K562 (cell line): ENCODE results near the gene DISC1. TPM values are rescaled to one million over a fixed set of nuclear protein-coding genes. Genes with fewer than 3 reads are reported as not detected.
"Not testable (repeated sequence)": the region's sequence is repeated elsewhere in the genome, so short reads cannot be mapped to it uniquely, and the experiment has no call there.

Experiments
- ATAC-seq: fragments of 200-7000 bp; cut with Tn5 transposase; 3 replicates; pipeline ENCODE4 v1.9.1; 2020; ENCODE audit warnings: moderate library complexity
- BruUV-seq: library from RNA; stranded (reverse); fragments of 400-500 nt; replicated peaks from 2 replicates; lab custom pipeline; 2021; lab: Mats Ljungman, UMichigan
- CTCF ChIA-PET: fragments of 300-600 bp; formaldehyde crosslinking; extraction: SDS; loops from one replicate; lab custom pipeline; 2021; ENCODE audit warnings: low intra/inter-chr PET ratio; lab: Yijun Ruan, JAX
- POLR2A ChIA-PET: fragments of 300-600, 350-650 bp; sonication (Branson Sonifier 250); formaldehyde crosslinking; extraction: SDS; loops from one replicate; lab custom pipeline; 2021; ENCODE audit warnings: antibody characterized with exemption, inconsistent platforms; lab: Yijun Ruan, JAX
- DNase-seq, 4 experiments: peaks; one replicate each; pipeline versions ENCODE4 v3.0.0 to v3.0.0-alpha.2; 2011 to 2018; ENCODE audit warnings: low spot score in 3 of 4, mixed read lengths in 3 of 4; ENCODE audit errors: extremely low read depth in 1 of 4
- FAIRE-seq: peaks from 2 replicates; lab custom pipeline; 2011; peaks lifted over from hg19 to GRCh38; lab: Jason Lieb, UNC
- H2AFZ ChIP-seq: 2 replicates; pipeline ENCODE4 v1.6.0; 2011; ENCODE audit warnings: low read depth, low read length, control low read depth, inconsistent platforms
- H3K27ac ChIP-seq: fragments of 200-600 bp; 3 replicates; pipeline ENCODE4 v1.8.0; 2011; ENCODE audit warnings: low read depth, mild to moderate bottlenecking, control low read depth, inconsistent platforms, low read length, moderate library complexity, mixed read lengths; ENCODE audit errors: extremely low read depth
- H3K27me3 ChIP-seq, 2 experiments: fragments of 300-600 bp in 1 of 2; 2 replicates in 1 of 2; 3 replicates in 1 of 2; pipeline versions ENCODE4 v1.6.0 to v1.8.0; 2011; ENCODE audit warnings: inconsistent platforms in 2 of 2, low read length in 2 of 2, mild to moderate bottlenecking in 1 of 2, mixed read lengths in 1 of 2, moderate library complexity in 1 of 2; ENCODE audit not compliant: control insufficient read depth in 2 of 2, insufficient read depth in 2 of 2
- H3K36me3 ChIP-seq: fragments of 300-600 bp; 3 replicates; pipeline ENCODE4 v1.8.0; 2011; ENCODE audit warnings: mild to moderate bottlenecking, low read length, inconsistent platforms; ENCODE audit not compliant: control insufficient read depth, insufficient read depth
- H3K4me1 ChIP-seq, 2 experiments: fragments of 200-600 bp in 1 of 2; replicated peaks in 1 of 2; 2 replicates in 1 of 2; 3 replicates in 1 of 2; pipeline versions ENCODE4 v1.5.1 to v1.8.0; 2011; ENCODE audit warnings: inconsistent platforms in 2 of 2, low read length in 2 of 2, mild to moderate bottlenecking in 1 of 2, mixed read lengths in 1 of 2, moderate library complexity in 1 of 2; ENCODE audit not compliant: control insufficient read depth in 2 of 2, insufficient read depth in 2 of 2
- H3K4me2 ChIP-seq: 2 replicates; pipeline ENCODE4 v1.6.1; 2011; ENCODE audit warnings: low read length, control low read depth, inconsistent platforms, mixed read lengths; ENCODE audit not compliant: insufficient read depth
- H3K4me3 ChIP-seq: fragments of 200-600 bp; sonication (generic), shearing (Covaris generic); 2 replicates; pipeline ENCODE4 v1.5.1; 2016; ENCODE audit warnings: control low read depth, inconsistent platforms
- H3K79me2 ChIP-seq: fragments of 200-600 bp; 3 replicates; pipeline ENCODE4 v1.8.0; 2011; ENCODE audit warnings: low read length, inconsistent platforms; ENCODE audit not compliant: control insufficient read depth, insufficient read depth
- H3K9ac ChIP-seq, 2 experiments: 2 replicates each; pipeline versions ENCODE4 v1.6.0 to v1.6.1; 2011; ENCODE audit warnings: low read depth in 2 of 2, low read length in 2 of 2, control low read depth in 1 of 2, inconsistent platforms in 1 of 2, mild to moderate bottlenecking in 1 of 2, mixed read lengths in 1 of 2; ENCODE audit not compliant: insufficient read depth in 1 of 2
- H3K9me1 ChIP-seq: one replicate; pipeline ENCODE4 v1.6.0; 2011; ENCODE audit warnings: inconsistent platforms, mild to moderate bottlenecking, low read length, moderate library complexity; ENCODE audit not compliant: control insufficient read depth, insufficient read depth
- H3K9me3 ChIP-seq: replicated peaks from 2 replicates; pipeline ENCODE4 v1.5.1; 2011; ENCODE audit warnings: low read depth, low read length, inconsistent platforms; ENCODE audit not compliant: control insufficient read depth, insufficient read depth
- H4K20me1 ChIP-seq: replicated peaks from 2 replicates; pipeline ENCODE4 v1.6.1; 2011; ENCODE audit warnings: low read length, inconsistent platforms, mixed read lengths; ENCODE audit not compliant: control insufficient read depth, insufficient read depth
- ERF ChIP-seq: fragments of 450-650 bp; formaldehyde crosslinking; IDR thresholded peaks from 2 replicates; pipeline ENCODE4 v1.4.0; 2020; ENCODE audit warnings: mild to moderate bottlenecking, mixed read lengths
- LCOR ChIP-seq: sonication (generic); formaldehyde crosslinking; IDR thresholded peaks from 2 replicates; pipeline ENCODE4 v1.8.0; 2022; ENCODE audit warnings: mild to moderate bottlenecking, missing genetic modification reagents
- RBM39 ChIP-seq: fragments of 200-400 bp; formaldehyde crosslinking; optimal IDR thresholded peaks from 2 replicates; pipeline ENCODE3; 2018; ENCODE audit warnings: low read depth, low read length
- ZNF146 ChIP-seq: IDR thresholded peaks from one replicate; pipeline ENCODE4 v1.6.1; 2018; ENCODE audit warnings: missing compliant biosample characterization; ENCODE audit not compliant: unreplicated experiment
- WGBS: fragments of 100-300 bp; shearing (Covaris generic); methylation state at CpG from one replicate; pipeline ENCODE4 v1.1.6; 2016; ENCODE audit warnings: low coverage, mixed read lengths; ENCODE audit not compliant: insufficient coverage; ENCODE audit errors: missing lambda C conversion rate; 5-methylcytosine and 5-hydroxymethylcytosine counted together
- in situ Hi-C: fragments of 300-500 bp; cut with MboI; formaldehyde crosslinking; loops from 4 replicates; pipeline ENCODE4 v1.15.0; 2018; ENCODE audit warnings: inconsistent platforms, mixed read lengths
- intact Hi-C: fragments of 100-400 bp; cut with micrococcal nuclease; formaldehyde crosslinking; loops from 2 replicates; pipeline ENCODE4 v1.14.2; 2022
- polyA plus RNA-seq, 8 experiments: library from polyadenylated mRNA; depleted of rRNA in 4 of 8; stranded (reverse) in 5 of 8; unstranded in 3 of 8; fragments of >200 nt; fragmentation: Nextera tagmentation in 2 of 8; fragmentation: Illumina TruSeq in 1 of 8; extraction: Ambion mirVana in 2 of 8; extraction: Trizol in 1 of 8; gene quantifications; 2 replicates each; pipeline versions ENCODE4 v1.2.1 to v1.2.3, GENCODE V29; 2011 to 2014; ENCODE audit warnings: inconsistent platforms in 1 of 8, missing spikeins in 1 of 8
- total RNA-seq, 7 experiments: library from RNA; depleted of rRNA in 6 of 7; stranded (reverse); fragments of >200 nt in 6 of 7; fragmentation: Illumina TruSeq in 2 of 7; extraction: Trizol in 2 of 7; gene quantifications; 2 replicates each; pipeline versions ENCODE4 v1.2.1 to v1.2.3, GENCODE V29; 2011 to 2021; ENCODE audit warnings: low replicate concordance in 1 of 7

DISC1 gene
- total and polyA plus RNA-seq, 9 of the 15 experiments (the other 6 are each of a cell fraction or from before 2014, with no cell fraction given) = 0.01 to 0.11 (median 0.08) TPM; not detected in 1

- WGBS = 5% methylated on average over 4 of the region's 4 CpGs
Measured at GRCh38 chr1:231625042-231625441, 1.5 kb upstream of the DISC1 start.

GRCh38 chr1:231625975-231626534 lies 535 bp upstream of the DISC1 start:
- DNase-seq (no peak), ATAC-seq (no peak; the same call in 2 of the 3 replicates), FAIRE-seq (no peak)
- 4% methylated on average over 6 of the region's 7 CpGs for WGBS
- no peak overlapping the region for H3K9ac ChIP-seq
- H3K9me3 ChIP-seq = no peaks in the 10 kb centered on the region
- H2AFZ ChIP-seq = no peak overlapping the region
- in situ Hi-C loops (no loop called here), intact Hi-C loops (no loop called here)
- H3K9me1 ChIP-seq = no peaks in the 10 kb centered on the region
- H3K36me3 ChIP-seq = no peaks in the 10 kb centered on the region
- ChIA-PET POLR2A (interaction anchor here (0.6 to 1.5 kb wide), 2 partner anchors 9 to 307 kb away, joined by 3 to 4 read pairs; no protein-coding TSS in a partner anchor), CTCF (no interaction called here)
- peaks cover 0 to 11% of the 10 kb centered on the region in 2 experiments; a peak in 3 of 5 replicates for H3K4me1 ChIP-seq
- TF ChIP-seq ERF (no peak), RBM39 (no peak), LCOR (CRISPR knock-in tag) (0 out of 2 replicates have a peak, but pooled peaks have one; percentile 41)
- H3K27ac ChIP-seq = no peak overlapping the region
- peak overlapping the region; percentile 30; the same call in 1 of the 2 replicates for H3K4me3 ChIP-seq
- no peaks in the 10 kb centered on the region for H4K20me1 ChIP-seq
- no peak overlapping the region; the same call in 1 of the 2 replicates for H3K4me2 ChIP-seq
- no TSS peak for BruUV-seq
- peaks cover 21 to 39% of the 10 kb centered on the region in 2 experiments for H3K27me3 ChIP-seq
- no peaks in the 10 kb centered on the region for H3K79me2 ChIP-seq

More at GRCh38 chr1:231625042-231625441, 1.5 kb upstream of the DISC1 start:
- peak; percentile 54 for TF ChIP-seq ZNF146 (CRISPR knock-in tag)
- H3K9ac ChIP-seq, DNase-seq, in situ Hi-C loops, H3K79me2 ChIP-seq, H3K36me3 ChIP-seq, H3K9me1 ChIP-seq, H3K4me3 ChIP-seq, intact Hi-C loops, H2AFZ ChIP-seq, BruUV-seq, H3K4me2 ChIP-seq, H4K20me1 ChIP-seq, CTCF ChIA-PET, ATAC-seq, FAIRE-seq, H3K27ac ChIP-seq, H3K9me3 ChIP-seq: not testable (repeated sequence)
- Histone ChIP-seq H3K27me3 (peaks cover 13 to 40% of the 10 kb centered on the region in 2 experiments), H3K4me1 (peaks cover 0 to 11% of the 10 kb centered on the region in 2 experiments; a peak in 3 of 5 replicates)
- POLR2A ChIA-PET = interaction anchor here (1.5 kb wide), 1 partner anchor 8 kb away, joined by 4 read pairs; no protein-coding TSS in a partner anchor
